Neuron (in vitro differentiated cells): ENCODE results near the gene HTN3.
"Not testable (repeated sequence)": the region's sequence is repeated elsewhere in the genome, so short reads cannot be mapped to it uniquely, and the experiment has no call there.

Experiments used
- H2AFZ ChIP-seq: one replicate; pipeline ENCODE4 v1.6.1; 2013; ENCODE audit warnings: low read depth, mild to moderate bottlenecking, inconsistent platforms, low read length, moderate library complexity
- H3K27me3 ChIP-seq: one replicate; pipeline ENCODE4 v1.6.1; 2013; ENCODE audit warnings: low read length; ENCODE audit not compliant: insufficient read depth
- H3K36me3 ChIP-seq: one replicate; pipeline ENCODE4 v1.6.1; 2013; ENCODE audit warnings: low read length; ENCODE audit not compliant: insufficient read depth
- H3K4me1 ChIP-seq: one replicate; pipeline ENCODE4 v1.6.1; 2013; ENCODE audit warnings: low read length; ENCODE audit not compliant: insufficient read depth
- H3K4me3 ChIP-seq: 2 replicates; pipeline ENCODE4 v1.5.1; 2013; ENCODE audit warnings: mild to moderate bottlenecking, low read length, moderate library complexity
- H3K9me3 ChIP-seq: one replicate; pipeline ENCODE4 v1.6.1; 2013; ENCODE audit warnings: low read length

HTN3 gene

DNA sequence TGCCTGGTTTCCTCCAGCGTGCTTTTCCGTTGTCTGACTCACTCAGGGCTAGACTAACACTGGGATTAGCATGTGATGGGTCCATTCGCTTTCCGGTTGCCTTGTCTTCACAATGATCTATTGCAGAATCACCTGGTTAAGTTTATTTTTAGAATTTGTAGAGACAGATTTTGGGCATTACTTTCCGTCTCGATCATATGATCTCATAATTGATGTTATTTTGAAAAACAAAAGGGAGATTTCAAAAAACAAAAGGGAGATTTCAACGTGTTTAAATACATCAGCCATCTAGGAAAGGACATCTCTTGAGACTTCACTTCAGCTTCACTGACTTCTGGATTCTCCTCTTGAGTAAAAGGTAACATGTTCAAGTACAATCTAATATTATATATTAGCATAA, at the start of gene HTN3:
Gene HTN3, plus strand, starts transcription at position 301 of the 400 bp plus-strand sequence. CDS start 2,282 bp downstream, outside the sequence.
- H3K4me3 ChIP-seq, H3K9me3 ChIP-seq, H3K36me3 ChIP-seq, H3K27me3 ChIP-seq, H2AFZ ChIP-seq, H3K4me1 ChIP-seq: not testable (repeated sequence)

DNA sequence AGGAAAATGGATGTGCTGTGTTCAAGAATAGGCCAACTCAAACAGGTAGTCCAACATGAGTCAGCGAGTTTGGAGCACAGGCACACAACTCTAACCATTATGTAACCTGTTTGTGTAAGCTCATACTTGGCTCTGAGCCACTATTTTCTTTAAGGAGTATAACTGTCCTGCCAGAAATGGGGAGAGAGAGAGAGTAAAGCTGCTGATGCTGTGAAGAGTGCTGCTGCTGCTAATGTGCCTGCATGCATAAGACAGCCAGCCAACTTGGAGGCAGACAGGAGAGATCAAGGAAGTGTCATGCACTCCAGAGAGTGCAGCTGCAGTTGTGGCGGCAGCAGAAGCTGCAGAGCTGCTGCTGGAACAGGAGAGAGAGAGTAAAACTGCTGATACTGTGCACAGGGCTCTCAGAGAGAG, 44.2 kb upstream of the HTN3 start:
- Histone ChIP-seq H3K4me1 (no peaks in the 10 kb centered on the region), H3K4me3 (no peak overlapping the region), H3K36me3 (no peaks in the 10 kb centered on the region), H2AFZ (no peak overlapping the region), H3K9me3 (no peaks in the 10 kb centered on the region), H3K27me3 (no peaks in the 10 kb centered on the region)

DNA sequence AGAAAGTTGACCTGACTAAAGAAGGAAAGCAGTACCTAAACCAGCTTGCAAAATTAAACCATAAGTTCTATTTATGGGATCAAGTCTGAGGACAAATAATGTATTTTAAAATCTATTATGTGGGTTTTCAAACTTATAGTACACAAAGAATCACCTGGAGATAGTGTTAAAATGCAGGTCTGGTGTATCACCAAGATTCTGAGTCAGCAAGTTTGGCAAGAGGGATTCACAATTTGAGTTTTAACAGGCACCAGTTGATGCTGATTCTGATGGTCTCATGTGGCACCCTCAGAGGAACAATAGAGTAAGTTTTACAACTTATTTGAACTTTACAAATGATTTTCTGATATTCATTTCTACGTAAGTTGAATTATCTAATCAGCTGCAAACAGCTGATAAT, 41.6 kb upstream of the HTN3 start:
- Histone ChIP-seq H3K9me3 (no peaks in the 10 kb centered on the region), H2AFZ (no peak overlapping the region), H3K4me3 (no peak overlapping the region), H3K27me3 (no peaks in the 10 kb centered on the region), H3K36me3 (no peaks in the 10 kb centered on the region), H3K4me1 (no peaks in the 10 kb centered on the region)

DNA sequence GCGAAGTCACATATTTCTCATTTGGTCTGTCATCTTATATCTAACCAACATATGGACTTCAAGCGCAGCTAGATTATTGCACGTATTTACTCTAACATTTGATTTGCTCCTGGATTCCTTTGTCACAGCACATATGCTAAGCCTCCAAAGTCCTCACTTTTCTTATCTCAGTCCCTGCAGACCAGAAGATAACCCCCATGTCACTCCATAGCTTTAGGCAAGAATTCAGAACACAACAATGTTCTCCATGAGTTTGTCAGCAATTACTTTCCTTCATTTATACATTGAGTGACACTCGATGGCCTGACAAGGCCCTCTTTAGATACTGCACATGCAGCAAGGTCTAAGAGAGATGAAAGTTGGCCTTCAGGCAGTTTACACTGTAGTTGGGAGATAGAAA, 37.2 kb upstream of the HTN3 start:
- Histone ChIP-seq H3K36me3 (no peaks in the 10 kb centered on the region), H3K4me3 (no peak overlapping the region), H3K4me1 (no peaks in the 10 kb centered on the region), H3K27me3 (no peaks in the 10 kb centered on the region), H2AFZ (no peak overlapping the region), H3K9me3 (no peaks in the 10 kb centered on the region)

DNA sequence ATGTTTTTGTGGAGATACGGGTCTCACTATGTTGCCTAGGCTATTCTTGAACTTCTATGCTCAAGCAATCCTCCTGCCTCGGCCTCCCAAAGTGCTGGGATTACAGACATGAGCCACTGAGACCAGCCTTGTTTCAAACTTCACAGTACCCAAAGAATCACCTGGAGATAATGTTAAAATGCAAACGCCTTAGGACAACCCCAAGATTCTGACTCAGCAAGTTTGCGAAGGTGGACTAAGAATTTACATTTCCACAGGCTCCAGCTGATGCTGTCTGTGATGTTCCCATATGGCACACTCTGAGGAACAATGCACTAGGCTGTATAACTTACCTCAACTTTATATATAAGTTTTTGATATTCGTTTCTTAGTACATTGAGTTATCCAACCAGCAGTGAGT, 33.5 kb upstream of the HTN3 start:
- Histone ChIP-seq H3K27me3 (no peaks in the 10 kb centered on the region), H3K9me3 (no peaks in the 10 kb centered on the region), H3K36me3 (no peaks in the 10 kb centered on the region), H2AFZ (no peak overlapping the region), H3K4me1 (no peaks in the 10 kb centered on the region), H3K4me3 (no peak overlapping the region)

DNA sequence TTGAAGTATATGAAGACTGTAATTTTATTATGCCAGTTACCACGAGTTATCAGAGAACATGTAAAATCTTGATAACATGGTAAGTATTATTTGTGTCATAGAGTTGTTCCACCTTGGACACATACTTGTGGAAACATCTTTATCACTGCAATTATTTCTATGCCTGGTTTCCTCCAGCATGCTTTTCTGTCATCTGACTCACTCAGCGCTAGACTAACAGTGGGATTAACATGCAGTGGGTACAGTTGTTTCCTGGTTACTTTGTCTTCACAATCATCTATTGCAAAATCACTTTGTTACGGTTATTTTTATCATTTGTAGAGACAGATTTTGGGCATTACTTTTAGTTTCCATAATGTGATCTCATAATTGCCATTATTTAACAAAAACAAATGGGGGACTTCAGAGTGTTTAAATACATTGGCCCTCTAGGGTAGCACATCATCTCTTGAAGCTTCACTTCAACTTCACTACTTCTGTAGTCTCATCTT, 32.7 kb upstream of the HTN3 start, which contains the start of gene STATH:
Gene STATH, plus strand, starts transcription at position 441 of the 491 bp plus-strand sequence. CDS start 2,472 bp downstream, outside the sequence.
- no peaks in the 10 kb centered on the region for H3K27me3 ChIP-seq
- H3K9me3 ChIP-seq, result no peaks in the 10 kb centered on the region
- no peak within 1 kb of the TSS for H2AFZ ChIP-seq
- H3K4me3 ChIP-seq, result no peak within 1 kb of the TSS
- no peaks in the 10 kb centered on the region for H3K4me1 ChIP-seq
- no peaks in the 10 kb centered on the region for H3K36me3 ChIP-seq

DNA sequence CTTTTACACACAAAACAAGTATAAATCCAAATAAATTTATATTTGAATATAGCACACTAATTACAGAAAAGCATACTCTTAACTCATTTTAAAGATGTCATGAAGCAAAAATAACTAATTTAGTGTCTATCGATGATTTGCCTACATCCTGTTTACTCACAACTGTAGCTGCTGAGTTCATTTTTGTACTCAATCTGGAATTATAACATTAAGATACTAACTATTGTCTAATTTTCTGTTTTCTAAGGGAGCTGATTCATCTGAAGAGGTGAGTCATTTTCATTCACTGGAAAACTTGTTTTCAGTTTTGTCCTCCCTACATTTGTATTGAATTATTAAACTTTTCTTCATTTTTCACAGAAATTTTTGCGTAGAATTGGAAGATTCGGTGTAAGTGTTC, 28.8 kb upstream of the HTN3 start:
- H3K4me1 ChIP-seq, result no peaks in the 10 kb centered on the region
- H3K27me3 ChIP-seq, result no peaks in the 10 kb centered on the region
- no peaks in the 10 kb centered on the region for H3K9me3 ChIP-seq
- H3K36me3 ChIP-seq, result no peaks in the 10 kb centered on the region
- H2AFZ ChIP-seq, result no peak overlapping the region
- no peak overlapping the region for H3K4me3 ChIP-seq

DNA sequence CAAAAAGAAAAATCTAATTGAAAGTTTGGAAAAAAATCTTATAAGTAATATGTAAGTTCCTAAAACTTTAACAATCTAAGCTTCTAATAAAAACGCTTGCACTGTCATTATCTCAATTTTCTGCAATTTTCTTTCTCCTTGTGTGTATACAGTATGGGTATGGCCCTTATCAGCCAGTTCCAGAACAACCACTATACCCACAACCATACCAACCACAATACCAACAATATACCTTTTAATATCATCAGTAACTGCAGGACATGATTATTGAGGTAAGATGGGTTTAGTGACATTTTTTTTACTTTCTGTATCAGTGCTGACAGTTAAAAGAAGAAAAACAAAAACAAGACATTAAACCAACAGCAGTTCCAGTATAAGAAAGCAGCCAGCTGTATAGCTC, 27.5 kb upstream of the HTN3 start:
- H3K27me3 ChIP-seq, result no peaks in the 10 kb centered on the region
- H3K4me3 ChIP-seq, result no peak overlapping the region
- no peaks in the 10 kb centered on the region for H3K9me3 ChIP-seq
- no peaks in the 10 kb centered on the region for H3K36me3 ChIP-seq
- H2AFZ ChIP-seq, result no peak overlapping the region
- no peaks in the 10 kb centered on the region for H3K4me1 ChIP-seq

DNA sequence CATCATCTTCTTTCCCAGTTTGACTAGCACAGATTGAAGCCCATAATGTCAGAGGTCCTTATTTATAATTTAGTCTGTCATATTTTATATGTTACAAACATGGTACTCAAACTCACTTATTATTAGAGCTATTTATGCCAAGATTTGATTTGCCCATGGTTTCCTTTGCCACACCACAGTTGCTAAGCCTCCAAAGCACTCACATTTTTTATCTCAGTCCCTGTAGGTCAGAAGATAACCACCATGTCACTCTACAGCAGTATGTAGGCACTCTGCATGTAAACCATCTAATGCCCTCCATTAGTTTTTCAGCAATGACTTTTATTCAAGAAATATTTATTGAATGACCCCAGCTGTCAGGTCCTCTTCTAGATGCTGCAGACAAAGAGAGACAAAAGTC, 25.8 kb upstream of the HTN3 start:
- Histone ChIP-seq H3K27me3 (no peaks in the 10 kb centered on the region), H2AFZ (no peak overlapping the region), H3K36me3 (no peaks in the 10 kb centered on the region), H3K9me3 (no peaks in the 10 kb centered on the region), H3K4me3 (no peak overlapping the region), H3K4me1 (no peaks in the 10 kb centered on the region)

DNA sequence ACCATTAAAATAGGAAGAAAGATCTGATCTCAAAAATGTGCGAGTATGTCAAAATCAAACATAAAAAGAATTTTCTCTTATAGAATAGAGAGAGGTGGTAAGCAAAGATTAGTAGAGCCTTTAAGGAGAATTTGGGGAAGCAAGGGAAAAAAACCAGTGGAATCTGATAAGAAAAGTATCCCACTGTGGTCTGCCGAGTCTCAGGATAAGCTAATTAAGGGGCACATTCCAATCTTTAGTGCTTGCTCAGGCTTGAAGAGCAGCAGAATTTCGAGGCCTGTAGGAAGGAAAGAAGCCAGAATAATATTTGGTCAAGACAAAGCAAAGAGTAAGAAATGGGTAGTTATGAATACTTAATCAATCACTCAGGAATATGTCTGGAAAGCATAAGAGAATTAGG, 19.5 kb upstream of the HTN3 start:
- Histone ChIP-seq H3K4me1 (no peaks in the 10 kb centered on the region), H2AFZ (no peak overlapping the region), H3K4me3 (no peak overlapping the region), H3K36me3 (no peaks in the 10 kb centered on the region), H3K9me3 (no peaks in the 10 kb centered on the region), H3K27me3 (no peaks in the 10 kb centered on the region)

DNA sequence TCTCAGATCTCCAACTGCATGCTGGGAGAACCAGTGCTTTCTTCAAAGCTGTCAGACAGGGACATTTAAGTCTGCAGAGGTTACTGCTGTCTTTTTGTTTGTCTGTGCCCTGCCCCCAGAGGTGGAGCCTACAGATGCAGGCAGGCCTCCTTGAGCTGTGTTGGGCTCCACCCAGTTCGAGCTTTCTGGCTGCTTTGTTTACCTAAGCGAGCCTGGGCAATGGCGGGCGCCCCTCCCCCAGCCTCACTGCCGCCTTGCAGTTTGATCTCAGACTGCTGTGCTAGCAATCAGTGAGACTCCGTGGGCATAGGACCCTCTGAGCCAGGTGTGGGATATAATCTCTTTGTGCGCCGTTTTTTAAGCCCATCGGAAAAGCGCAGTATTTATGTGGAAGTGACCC, 9.3 kb upstream of the HTN3 start:
- not testable (repeated sequence) for H3K4me1 ChIP-seq, H3K9me3 ChIP-seq, H3K36me3 ChIP-seq, H3K27me3 ChIP-seq, H2AFZ ChIP-seq, H3K4me3 ChIP-seq

DNA sequence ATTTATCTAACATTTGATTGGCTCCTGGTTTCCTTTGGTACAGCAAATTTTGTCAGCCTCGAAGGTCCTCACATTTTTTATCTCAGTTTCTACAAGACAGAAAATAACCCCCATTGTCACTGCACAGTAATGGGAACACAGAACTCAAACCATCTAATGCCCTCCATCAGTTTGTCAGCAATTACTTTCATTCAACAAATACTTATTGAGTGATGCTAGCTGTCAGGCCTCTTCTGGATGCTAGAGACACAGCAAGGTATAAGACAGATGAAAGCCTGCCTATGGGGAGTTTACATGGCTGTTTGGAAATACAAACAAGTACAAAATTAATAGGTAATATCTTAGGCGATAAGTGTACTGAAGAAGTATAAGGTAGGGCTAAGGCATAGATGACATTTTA, 5.0 kb upstream of the HTN3 start:
- Histone ChIP-seq H3K4me1 (no peaks in the 10 kb centered on the region), H2AFZ (no peak overlapping the region), H3K9me3 (no peaks in the 10 kb centered on the region), H3K27me3 (no peaks in the 10 kb centered on the region), H3K36me3 (no peaks in the 10 kb centered on the region), H3K4me3 (no peak overlapping the region)

DNA sequence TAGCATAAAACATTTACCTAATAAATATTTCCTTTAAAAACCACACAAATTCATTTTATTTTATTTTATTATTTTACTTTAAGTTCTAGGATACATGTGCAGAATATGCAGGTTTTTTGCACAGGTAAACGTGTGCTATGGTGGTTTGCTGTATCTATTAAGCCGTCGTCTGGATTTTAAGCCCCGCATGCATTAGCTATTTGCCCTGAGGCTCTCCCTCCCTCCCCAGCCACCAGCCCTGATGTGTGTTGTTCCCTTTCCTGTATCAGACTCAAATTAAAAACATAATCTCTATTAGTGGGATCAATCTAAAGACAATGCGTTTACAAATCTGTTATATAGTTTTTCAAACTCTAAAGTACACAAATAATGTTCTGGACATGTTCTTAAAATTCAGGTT, 1.2 kb upstream of the HTN3 start:
- H3K9me3 ChIP-seq, result no peaks in the 10 kb centered on the region
- no peak overlapping the region for H3K4me3 ChIP-seq
- no peaks in the 10 kb centered on the region for H3K27me3 ChIP-seq
- H3K4me1 ChIP-seq, result no peaks in the 10 kb centered on the region
- H3K36me3 ChIP-seq, result no peaks in the 10 kb centered on the region
- no peak overlapping the region for H2AFZ ChIP-seq

DNA sequence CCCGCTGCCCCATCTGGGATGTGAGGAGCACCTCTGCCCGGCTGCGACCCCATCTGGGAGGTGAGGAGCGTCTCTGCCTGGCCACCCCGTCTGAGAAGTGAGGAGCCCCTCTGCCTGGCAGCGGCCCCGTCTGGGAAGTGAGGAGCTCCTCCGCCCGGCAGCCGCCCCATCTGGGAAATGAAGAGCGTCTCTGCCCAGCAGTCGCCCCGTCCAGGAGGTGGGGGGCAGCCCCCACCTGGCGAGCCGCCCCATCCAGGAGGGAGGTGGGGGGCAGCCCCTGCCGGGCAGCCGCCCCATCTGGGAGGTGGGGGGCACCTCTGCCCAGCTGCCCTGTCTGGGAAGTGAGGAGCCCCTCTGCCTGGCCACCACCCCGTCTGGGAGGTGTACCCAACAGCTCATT, 9.3 kb downstream of the HTN3 start:
- H2AFZ ChIP-seq, H3K9me3 ChIP-seq, H3K4me3 ChIP-seq, H3K4me1 ChIP-seq, H3K27me3 ChIP-seq, H3K36me3 ChIP-seq: not testable (repeated sequence)
